BJ (cell line): Measurements from ENCODE around the gene WWOX. TPM values are rescaled to one million over a fixed set of nuclear protein-coding genes. Genes with fewer than 3 reads are reported as not detected.

Source experiments
- CTCF ChIA-PET: fragments of 350-600 bp; formaldehyde crosslinking; extraction: SDS; loops from one replicate; lab custom pipeline; 2021; ENCODE audit warnings: antibody characterized with exemption, inconsistent platforms; lab: Yijun Ruan, JAX
- POLR2A ChIA-PET: fragments of 300-600 bp; sonication (Branson Sonifier 250); formaldehyde crosslinking; extraction: SDS; loops from one replicate; lab custom pipeline; 2021; ENCODE audit warnings: antibody characterized with exemption; lab: Charles Lee
- DNase-seq: peaks from one replicate; pipeline ENCODE4 v3.0.0-alpha.2; 2011; ENCODE audit warnings: low read depth
- H3K27me3 ChIP-seq: 2 replicates; pipeline ENCODE4 v1.6.0; 2011; ENCODE audit warnings: low read length; ENCODE audit not compliant: control insufficient read depth, insufficient read depth
- H3K36me3 ChIP-seq: 2 replicates; pipeline ENCODE4 v1.5.1; 2011; ENCODE audit warnings: low read length; ENCODE audit not compliant: control insufficient read depth, insufficient read depth
- H3K4me3 ChIP-seq: 2 replicates; pipeline ENCODE4 v1.5.1; 2011; ENCODE audit warnings: low read depth, mild to moderate bottlenecking, control low read depth, low read length
- polyA plus RNA-seq: library from polyadenylated mRNA; depleted of rRNA; stranded (reverse); fragments of >200 nt; gene quantifications from 2 replicates; pipeline ENCODE4 v1.2.3, GENCODE V29; 2011
- TF ChIP-seq, protein P1 (sequence below): IDR thresholded peaks from 2 replicates; pipeline ENCODE4 v1.5.1; 2011; ENCODE audit warnings: low read depth, mild to moderate bottlenecking, control low read depth, inconsistent platforms, low read length, moderate library complexity; ENCODE audit not compliant: insufficient read depth

The WWOX gene
- polyA plus RNA-seq, 1 experiment, result 3.1 TPM

DNA sequence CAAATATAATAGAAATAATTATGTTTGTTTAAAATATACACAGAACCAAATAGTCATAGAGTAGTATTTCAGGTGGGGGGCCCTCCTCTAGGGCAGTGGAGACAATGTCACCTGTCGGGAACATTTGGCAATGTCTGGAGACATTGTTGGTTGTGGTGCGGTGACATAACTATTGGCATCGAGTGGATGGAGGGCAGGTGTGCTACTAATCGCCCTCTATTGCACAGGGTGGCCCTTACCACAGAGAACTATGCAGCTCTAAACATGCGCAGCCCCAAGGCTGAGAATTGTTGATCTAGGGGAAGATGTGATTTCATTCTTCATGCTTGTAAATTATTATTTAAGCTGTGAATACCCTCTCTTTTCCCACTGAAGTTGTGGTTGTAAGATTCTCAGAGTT lies 594.0 kb downstream of the WWOX start:
- no peaks in the 10 kb centered on the region for H3K27me3 ChIP-seq
- TF ChIP-seq, protein P1, sequence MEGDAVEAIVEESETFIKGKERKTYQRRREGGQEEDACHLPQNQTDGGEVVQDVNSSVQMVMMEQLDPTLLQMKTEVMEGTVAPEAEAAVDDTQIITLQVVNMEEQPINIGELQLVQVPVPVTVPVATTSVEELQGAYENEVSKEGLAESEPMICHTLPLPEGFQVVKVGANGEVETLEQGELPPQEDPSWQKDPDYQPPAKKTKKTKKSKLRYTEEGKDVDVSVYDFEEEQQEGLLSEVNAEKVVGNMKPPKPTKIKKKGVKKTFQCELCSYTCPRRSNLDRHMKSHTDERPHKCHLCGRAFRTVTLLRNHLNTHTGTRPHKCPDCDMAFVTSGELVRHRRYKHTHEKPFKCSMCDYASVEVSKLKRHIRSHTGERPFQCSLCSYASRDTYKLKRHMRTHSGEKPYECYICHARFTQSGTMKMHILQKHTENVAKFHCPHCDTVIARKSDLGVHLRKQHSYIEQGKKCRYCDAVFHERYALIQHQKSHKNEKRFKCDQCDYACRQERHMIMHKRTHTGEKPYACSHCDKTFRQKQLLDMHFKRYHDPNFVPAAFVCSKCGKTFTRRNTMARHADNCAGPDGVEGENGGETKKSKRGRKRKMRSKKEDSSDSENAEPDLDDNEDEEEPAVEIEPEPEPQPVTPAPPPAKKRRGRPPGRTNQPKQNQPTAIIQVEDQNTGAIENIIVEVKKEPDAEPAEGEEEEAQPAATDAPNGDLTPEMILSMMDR, result no peak
- CTCF ChIA-PET, result no interaction called here
- no peak for DNase-seq
- H3K4me3 ChIP-seq, result no peak overlapping the region
- no peaks in the 10 kb centered on the region for H3K36me3 ChIP-seq
- POLR2A ChIA-PET, result no interaction called here

DNA sequence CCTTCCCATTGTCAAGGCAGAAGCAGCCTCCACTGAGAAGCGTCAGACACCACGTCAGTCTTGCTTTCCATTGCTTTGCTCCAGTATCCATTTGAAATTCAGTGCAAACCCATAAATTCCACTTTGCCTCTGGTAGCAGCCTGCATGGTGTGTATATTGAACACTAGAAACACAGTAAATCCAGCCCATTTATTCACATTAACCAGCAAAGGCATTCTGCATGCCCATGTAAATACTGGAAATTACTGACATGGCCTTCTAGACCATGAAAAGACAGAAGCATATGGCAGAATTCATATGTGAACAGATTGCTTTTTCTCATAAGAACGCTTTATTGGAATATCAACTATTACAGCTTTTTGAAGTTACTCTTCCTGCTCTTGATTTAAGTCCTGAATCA lies 595.0 kb downstream of the WWOX start:
- TF ChIP-seq, protein P1, result no peak
- no peaks in the 10 kb centered on the region for H3K27me3 ChIP-seq
- ChIA-PET CTCF (no interaction called here), POLR2A (no interaction called here)
- no peaks in the 10 kb centered on the region for H3K36me3 ChIP-seq
- no peak for DNase-seq
- H3K4me3 ChIP-seq, result no peak overlapping the region

DNA sequence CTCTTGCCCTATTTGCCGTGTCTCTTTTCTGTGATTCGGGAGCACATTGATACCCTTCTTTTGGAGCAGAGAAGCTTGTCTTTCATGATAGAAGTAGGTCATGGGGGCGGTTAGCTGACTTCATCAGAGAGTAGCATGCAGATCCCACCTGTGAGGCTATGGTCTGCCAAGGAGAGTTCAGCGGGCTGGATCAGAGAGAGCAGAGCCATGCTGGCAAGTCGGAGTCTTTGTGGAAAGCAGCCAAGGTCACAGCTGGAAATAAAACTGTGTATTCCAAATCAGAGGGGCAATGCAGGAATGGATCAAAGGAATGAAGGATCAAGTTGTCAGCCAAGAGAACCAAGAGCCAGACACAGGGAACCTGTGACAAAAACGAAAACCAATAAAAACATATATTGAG lies 595.9 kb downstream of the WWOX start:
- POLR2A ChIA-PET, result no interaction called here
- TF ChIP-seq, protein P1, result no peak
- no peaks in the 10 kb centered on the region for H3K36me3 ChIP-seq
- no peaks in the 10 kb centered on the region for H3K27me3 ChIP-seq
- CTCF ChIA-PET, result interaction anchor here (1.0 kb wide), 1 partner anchor 9 kb away, joined by 3 read pairs; no protein-coding TSS in a partner anchor
- no peak overlapping the region for H3K4me3 ChIP-seq
- DNase-seq, result no peak

DNA sequence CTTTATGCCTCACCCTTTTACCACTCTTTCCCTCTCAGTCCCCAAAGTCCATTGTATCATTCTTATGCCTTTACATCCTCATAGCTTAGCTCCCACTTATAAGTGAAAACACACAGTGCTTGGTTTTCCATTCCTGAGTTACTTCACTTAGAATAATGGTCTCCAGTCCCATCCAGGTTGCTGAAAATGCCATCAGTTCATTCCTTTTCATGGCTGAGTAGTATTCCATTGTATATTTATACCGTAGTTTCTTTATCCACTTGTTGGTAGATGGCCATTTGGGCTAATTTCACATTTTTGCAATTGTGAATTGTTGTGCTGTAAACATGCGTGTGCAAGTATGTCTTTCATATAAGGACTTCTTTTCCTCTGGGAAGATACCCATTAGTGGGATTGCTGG lies 597.3 kb downstream of the WWOX start:
- CTCF ChIA-PET, result no interaction called here
- Histone ChIP-seq H3K36me3 (no peaks in the 10 kb centered on the region), H3K4me3 (no peak overlapping the region), H3K27me3 (no peaks in the 10 kb centered on the region)
- POLR2A ChIA-PET, result no interaction called here
- DNase-seq, result no peak
- TF ChIP-seq, protein P1, result no peak

DNA sequence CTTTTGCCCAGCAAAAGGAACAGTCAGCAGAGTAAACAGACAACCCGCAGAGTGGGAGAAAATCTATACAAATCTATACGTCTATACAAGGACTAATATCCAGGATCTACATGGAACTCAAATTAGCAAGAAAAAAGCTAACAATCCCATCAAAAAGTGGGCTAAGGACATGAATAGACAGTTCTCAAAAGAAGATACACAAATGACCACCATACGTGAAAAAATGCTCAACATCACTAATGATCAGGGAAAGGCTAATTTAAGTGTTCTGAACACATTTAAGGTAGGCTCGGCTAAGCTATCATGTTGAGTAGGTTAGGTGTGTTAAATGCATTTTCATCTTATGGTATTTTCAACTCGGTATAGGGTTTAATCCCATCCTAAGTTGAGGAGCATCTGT lies 598.0 kb downstream of the WWOX start:
- POLR2A ChIA-PET, result no interaction called here
- Histone ChIP-seq H3K36me3 (no peaks in the 10 kb centered on the region), H3K27me3 (no peaks in the 10 kb centered on the region), H3K4me3 (no peak overlapping the region)
- DNase-seq, result no peak
- CTCF ChIA-PET, result no interaction called here
- TF ChIP-seq, protein P1, result no peak
